NT2/D1 (cell line): ENCODE results near the gene THAP12.
"Not testable (repeated sequence)": the region's sequence is repeated elsewhere in the genome, so short reads cannot be mapped to it uniquely, and the experiment has no call there.

Experiments used
- SUZ12 ChIP-seq: IDR thresholded peaks from 2 replicates; pipeline ENCODE4 v1.6.1; 2011; ENCODE audit not compliant: insufficient read length, insufficient read depth; ENCODE audit errors: extremely low read depth
- YY1 ChIP-seq: IDR thresholded peaks from 2 replicates; pipeline ENCODE4 v1.6.1; 2011; ENCODE audit not compliant: insufficient read length, insufficient read depth
- ZNF274 ChIP-seq: IDR thresholded peaks from 2 replicates; pipeline ENCODE4 v1.6.1; 2011; ENCODE audit warnings: mild to moderate bottlenecking, low read depth, low read length

DNA sequence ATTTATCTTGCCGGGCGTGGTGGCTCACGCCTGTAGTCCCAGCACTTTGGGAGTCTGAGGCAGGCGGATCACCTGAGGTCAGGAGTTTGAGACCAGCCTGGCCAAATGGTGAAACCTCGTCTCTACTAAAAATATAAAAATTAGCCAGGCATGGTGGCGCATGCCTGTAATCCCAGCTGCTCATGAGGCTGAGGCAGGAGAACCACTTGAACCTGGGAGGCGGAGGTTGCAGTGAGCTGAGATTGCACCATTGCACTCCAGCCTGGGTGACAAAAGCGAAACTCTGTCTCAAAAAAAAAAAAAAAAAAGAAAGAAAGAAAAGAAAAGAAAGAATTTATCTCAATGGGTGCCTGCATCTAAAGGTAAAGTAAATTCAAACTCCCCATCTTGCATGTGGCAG lies 20.6 kb upstream of the THAP12 start:
- not testable (repeated sequence) for TF ChIP-seq ZNF274, SUZ12, YY1
